Measurements from ENCODE around the gene TNRC18.

TNRC18 gene

GRCh38 chr7:5452937-5453540 is 29.4 kb upstream of the TNRC18 start:
- H3K36me3 ChIP-seq = no peaks in the 10 kb centered on the region
- H3K9me3 ChIP-seq = no peaks in the 10 kb centered on the region
- H3K27me3 ChIP-seq = no peaks in the 10 kb centered on the region
- H3K4me3 ChIP-seq (ENCODE audit: low read depth, low read length) = no peak overlapping the region
- DNase-seq = no peak
- no peak for TF ChIP-seq CTCF (IDR thresholded peaks at IDR 0.05; ENCODE audit: low read depth, low read length)
- H3K4me1 ChIP-seq = 0 out of 2 replicates have a peak, but pooled peaks cover 4% of the 10 kb centered on the region

- TF ChIP-seq CTCF (IDR thresholded peaks at IDR 0.05; ENCODE audit: low read depth, low read length) = no peak
- Histone ChIP-seq H3K9me3 (no peaks in the 10 kb centered on the region), H3K27me3 (no peaks in the 10 kb centered on the region), H3K4me3 (ENCODE audit: low read depth, low read length) (no peak overlapping the region), H3K4me1 (0 out of 2 replicates have a peak, but pooled peaks cover 4% of the 10 kb centered on the region), H3K36me3 (no peaks in the 10 kb centered on the region)
- no peak for DNase-seq
These were observed 28.9 kb upstream of the TNRC18 start for GRCh38 chr7:5452470-5452899.

DNA sequence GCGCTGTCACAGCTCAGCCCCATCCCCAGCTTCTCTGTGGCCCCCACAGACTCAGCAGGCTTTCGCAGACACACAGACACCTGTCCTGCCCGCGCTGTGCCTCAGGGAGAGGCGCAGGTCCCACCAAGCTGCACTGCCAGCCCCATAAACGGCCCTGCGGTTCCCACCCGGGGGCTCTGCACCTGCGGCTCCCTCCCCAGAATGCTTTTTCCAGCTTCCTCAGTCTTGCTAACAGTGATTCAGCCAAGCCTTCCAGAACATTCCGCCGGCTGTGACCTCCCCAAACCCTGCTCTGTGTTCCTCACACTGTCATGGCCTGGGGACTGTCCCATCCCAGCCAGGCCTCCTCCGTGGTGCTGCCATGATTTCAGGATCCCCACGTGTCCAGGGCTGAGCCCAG is 27.8 kb upstream of the TNRC18 start:
- Histone ChIP-seq H3K27me3 (no peaks in the 10 kb centered on the region), H3K9me3 (no peaks in the 10 kb centered on the region), H3K36me3 (no peaks in the 10 kb centered on the region), H3K4me3 (ENCODE audit: low read depth, low read length) (no peak overlapping the region), H3K4me1 (0 out of 2 replicates have a peak, but pooled peaks cover 4% of the 10 kb centered on the region)
- TF ChIP-seq CTCF (IDR thresholded peaks at IDR 0.05; ENCODE audit: low read depth, low read length) = no peak
- DNase-seq = no peak

DNA sequence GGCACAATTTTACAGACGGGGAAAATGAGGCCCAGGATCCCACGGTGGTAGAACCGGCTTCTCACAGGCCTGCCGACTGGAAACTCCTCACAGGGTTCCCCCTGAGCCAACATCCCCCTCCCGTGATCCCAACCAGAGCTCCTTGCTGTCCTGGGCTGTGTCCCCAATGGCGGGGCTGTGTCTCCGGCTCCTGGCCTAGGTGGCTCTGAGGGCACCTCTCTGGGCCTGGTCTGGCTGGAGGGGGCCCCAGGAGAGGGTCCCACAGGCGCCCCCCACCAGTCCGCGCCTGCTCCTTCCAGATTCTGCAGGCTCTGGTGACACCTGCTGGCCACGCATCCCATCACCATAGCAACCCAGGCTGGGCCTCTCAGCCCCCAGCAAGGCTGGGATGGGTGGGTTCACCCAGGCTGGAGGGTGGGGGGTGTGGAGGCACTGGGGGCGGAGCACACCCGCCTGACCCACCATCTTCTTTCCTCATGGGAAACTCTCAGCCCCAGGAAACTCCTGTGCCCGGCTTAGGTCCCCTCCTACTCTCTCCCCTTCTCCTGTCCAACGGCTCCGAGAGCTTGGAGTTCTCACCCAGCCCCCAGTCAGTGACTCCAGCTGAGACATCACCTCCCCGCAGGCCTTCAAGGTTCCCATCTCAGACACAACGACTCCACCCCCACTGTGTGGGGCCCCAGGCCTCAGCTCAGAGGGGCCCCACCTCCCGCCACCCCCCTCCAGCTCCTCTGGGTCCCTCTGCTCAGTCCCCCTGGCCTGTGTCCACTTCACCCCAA is 27.1 kb upstream of the TNRC18 start:
- Histone ChIP-seq H3K9me3 (no peaks in the 10 kb centered on the region), H3K27me3 (no peaks in the 10 kb centered on the region), H3K4me1 (0 out of 2 replicates have a peak, but pooled peaks cover 4% of the 10 kb centered on the region), H3K36me3 (no peaks in the 10 kb centered on the region), H3K4me3 (ENCODE audit: low read depth, low read length) (0 out of 2 replicates have a peak overlapping the region, but pooled peaks have one; percentile 3)
- peak; percentile 62 for TF ChIP-seq CTCF (IDR thresholded peaks at IDR 0.05; ENCODE audit: low read depth, low read length)
- DNase-seq = peak; percentile 71

DNA sequence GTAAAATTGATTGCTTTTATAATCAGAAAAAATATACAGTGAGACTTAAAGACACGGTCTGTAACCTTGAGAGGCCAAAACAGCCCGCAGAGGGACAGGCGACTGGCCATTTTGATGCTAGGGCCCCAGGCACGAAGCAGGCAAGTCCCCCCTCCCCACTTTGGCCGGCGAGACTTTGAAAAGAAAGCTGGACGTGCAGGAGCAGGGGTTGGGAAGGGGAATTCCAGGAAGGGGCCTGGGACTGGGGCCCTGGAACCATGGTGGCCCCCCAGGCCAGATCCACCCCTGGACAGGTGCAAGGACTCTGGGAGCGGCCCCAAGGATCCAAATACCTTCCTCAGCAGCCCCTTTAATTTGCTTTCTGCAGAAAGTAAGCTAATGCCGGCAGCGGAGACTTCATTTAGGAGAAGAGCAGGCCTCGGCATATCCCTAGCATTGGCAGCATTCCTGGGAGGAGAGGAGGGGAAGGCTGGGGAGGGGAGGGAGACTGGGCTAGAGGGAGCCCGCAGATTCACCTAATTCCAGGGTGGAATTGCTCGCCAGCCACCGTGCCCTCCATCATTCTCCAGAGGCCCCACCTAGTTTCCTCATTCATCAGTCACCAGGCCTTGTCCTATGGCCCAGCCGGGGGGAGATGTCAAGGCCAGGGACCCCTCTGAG is 24.9 kb upstream of the TNRC18 start:
- DNase-seq = no peak
- Histone ChIP-seq H3K9me3 (no peaks in the 10 kb centered on the region), H3K36me3 (no peaks in the 10 kb centered on the region), H3K27me3 (no peaks in the 10 kb centered on the region), H3K4me1 (0 out of 2 replicates have a peak, but pooled peaks cover 4% of the 10 kb centered on the region), H3K4me3 (ENCODE audit: low read depth, low read length) (no peak overlapping the region)
- TF ChIP-seq CTCF (IDR thresholded peaks at IDR 0.05; ENCODE audit: low read depth, low read length) = no peak

Measured in BE2C (cell line).